ENCODE data around the gene TCF15.

- TF ChIP-seq CTCF (IDR thresholded peaks at IDR 0.05; ENCODE audit: low read depth, low read length), result no peak
- TF ChIP-seq EZH2phosphoT487 (IDR thresholded peaks at IDR 0.05; ENCODE audit: low read depth), result no peak
Observed at GRCh38 chr20:597560-597959, 12.5 kb downstream of the TCF15 start.

Data from OCI-LY3 (cell line).